WTC11 (cell line): Measurements from ENCODE around the gene TMEM59L. TPM values are rescaled to one million over a fixed set of nuclear protein-coding genes. Genes with fewer than 3 reads are reported as not detected.
A peak's percentile ranks its signal among the peaks of the same experiment; 100 is the strongest.

Experiments
- ATAC-seq: fragments of 200-7000 bp; cut with Tn5 transposase; 2 replicates; pipeline ENCODE4 v1.10.0; 2021; ENCODE audit warnings: mild to moderate bottlenecking, moderate library complexity
- CTCF ChIA-PET: fragments of 300-600 bp; sonication (Branson Sonifier 250); formaldehyde crosslinking; loops from one replicate; lab custom pipeline; 2021; ENCODE audit warnings: antibody characterized with exemption; lab: Charles Lee
- POLR2A ChIA-PET: fragments of 350-600 bp; sonication (Branson Sonifier 250); formaldehyde crosslinking; loops from one replicate; lab custom pipeline; 2021; ENCODE audit warnings: antibody characterized with exemption; lab: Charles Lee
- DNase-seq: peaks from one replicate; pipeline ENCODE4 v3.0.0; 2021; ENCODE audit warnings: low spot score
- H3K27ac Mint-ChIP-seq: 2 replicates; pipeline ENCODE4 v1.8.0; 2021; ENCODE audit warnings: mixed read lengths
- H3K27me3 Mint-ChIP-seq: 2 replicates; pipeline ENCODE4 v1.8.0; 2021; ENCODE audit warnings: low read depth, mild to moderate bottlenecking, moderate library complexity, mixed read lengths
- H3K36me3 Mint-ChIP-seq: 2 replicates; pipeline ENCODE4 v1.8.0; 2021; ENCODE audit warnings: mixed read lengths
- H3K4me1 Mint-ChIP-seq: 2 replicates; pipeline ENCODE4 v1.8.0; 2022; ENCODE audit warnings: mixed read lengths
- H3K4me3 Mint-ChIP-seq: 2 replicates; pipeline ENCODE4 v1.8.0; 2021; ENCODE audit warnings: mild to moderate bottlenecking, moderate library complexity, mixed read lengths
- H3K9me3 Mint-ChIP-seq: 2 replicates; pipeline ENCODE4 v1.8.0; 2021; ENCODE audit warnings: mixed read lengths
- ARID4B ChIP-seq: sonication (generic); formaldehyde crosslinking; IDR thresholded peaks from 2 replicates; pipeline ENCODE4 v1.8.0; 2023; ENCODE audit warnings: missing genetic modification reagents, mild to moderate bottlenecking, borderline replicate concordance
- CREB1 ChIP-seq: sonication (generic); formaldehyde crosslinking; IDR thresholded peaks from 2 replicates; pipeline ENCODE4 v1.8.0; 2023; ENCODE audit warnings: mild to moderate bottlenecking, missing genetic modification reagents
- CREM ChIP-seq: sonication (generic); formaldehyde crosslinking; IDR thresholded peaks from 2 replicates; pipeline ENCODE4 v1.8.1; 2022; ENCODE audit warnings: mild to moderate bottlenecking, missing genetic modification reagents, moderate library complexity
- E2F5 ChIP-seq: sonication (generic); formaldehyde crosslinking; IDR thresholded peaks from 2 replicates; pipeline ENCODE4 v1.8.1; 2022; ENCODE audit warnings: mild to moderate bottlenecking, moderate library complexity, missing genetic modification reagents
- GRHL2 ChIP-seq: fragments of 250-450 bp; sonication (Bioruptor Pico); IDR thresholded peaks from 2 replicates; pipeline ENCODE4 v1.8.0; 2022; ENCODE audit warnings: mild to moderate bottlenecking, moderate library complexity; ENCODE audit not compliant: insufficient replicate concordance, severe bottlenecking
- IRF2 ChIP-seq: sonication (generic); formaldehyde crosslinking; IDR thresholded peaks from 2 replicates; pipeline ENCODE4 v1.8.0; 2022; ENCODE audit warnings: low read depth, missing genetic modification reagents, borderline replicate concordance
- MXD4 ChIP-seq: fragments of 250-450 bp; sonication (Bioruptor Pico); IDR thresholded peaks from 2 replicates; pipeline ENCODE4 v1.8.0; 2021; ENCODE audit warnings: mild to moderate bottlenecking, moderate library complexity, borderline replicate concordance
- NR1H2 ChIP-seq: sonication (generic); formaldehyde crosslinking; IDR thresholded peaks from 2 replicates; pipeline ENCODE4 v1.9.0; 2021; ENCODE audit warnings: mild to moderate bottlenecking, moderate library complexity, missing genetic modification reagents
- NR2C2 ChIP-seq: sonication (generic); formaldehyde crosslinking; IDR thresholded peaks from 2 replicates; pipeline ENCODE4 v1.8.0; 2022; ENCODE audit warnings: mild to moderate bottlenecking, missing genetic modification reagents
- SMAD3 ChIP-seq: sonication (generic); formaldehyde crosslinking; IDR thresholded peaks from 2 replicates; pipeline ENCODE4 v1.8.0; 2022; ENCODE audit warnings: missing genetic modification reagents, mild to moderate bottlenecking, borderline replicate concordance
- SP1 ChIP-seq: sonication (generic); formaldehyde crosslinking; conservative IDR thresholded peaks from 2 replicates; pipeline ENCODE4 v1.8.1; 2022; ENCODE audit warnings: missing genetic modification reagents
- ZMAT4 ChIP-seq: fragments of 250-450 bp; sonication (Bioruptor Pico); IDR thresholded peaks from 2 replicates; pipeline ENCODE4 v1.9.0; 2021; ENCODE audit warnings: mild to moderate bottlenecking
- ZNF138 ChIP-seq: sonication (generic); formaldehyde crosslinking; conservative IDR thresholded peaks from 2 replicates; pipeline ENCODE4 v1.8.1; 2022; ENCODE audit warnings: mild to moderate bottlenecking, moderate library complexity, missing genetic modification reagents
- ZNF423 ChIP-seq: fragments of 250-450 bp; sonication (Bioruptor Pico); IDR thresholded peaks from 2 replicates; pipeline ENCODE4 v2.1.2; 2022; ENCODE audit warnings: mild to moderate bottlenecking, moderate library complexity
- total RNA-seq: library from RNA; stranded (reverse); gene quantifications from 3 replicates; pipeline ENCODE4 v1.2.3, GENCODE V29; 2021
- TF ChIP-seq, protein P1 (sequence below): sonication (generic); formaldehyde crosslinking; IDR thresholded peaks from 2 replicates; pipeline ENCODE4 v1.8.0; 2023; ENCODE audit warnings: missing genetic modification reagents
- TF ChIP-seq, protein P2 (sequence below): fragments of 200-600 bp; IDR thresholded peaks from 2 replicates; pipeline ENCODE4 v1.8.0; 2022; ENCODE audit warnings: antibody characterized with exemption
- TF ChIP-seq, protein P3 (sequence below): sonication (generic); formaldehyde crosslinking; IDR thresholded peaks from 2 replicates; pipeline ENCODE4 v1.8.1; 2023; ENCODE audit warnings: mild to moderate bottlenecking, missing genetic modification reagents, moderate library complexity
- TF ChIP-seq, protein P4 (sequence below): fragments of 250-450 bp; sonication (Bioruptor Pico); conservative IDR thresholded peaks from 2 replicates; pipeline ENCODE4 v1.9.0; 2021; ENCODE audit warnings: mild to moderate bottlenecking

Gene TMEM59L
- total RNA-seq, 1 experiment from 2014 or later, result 14.8 TPM

DNA sequence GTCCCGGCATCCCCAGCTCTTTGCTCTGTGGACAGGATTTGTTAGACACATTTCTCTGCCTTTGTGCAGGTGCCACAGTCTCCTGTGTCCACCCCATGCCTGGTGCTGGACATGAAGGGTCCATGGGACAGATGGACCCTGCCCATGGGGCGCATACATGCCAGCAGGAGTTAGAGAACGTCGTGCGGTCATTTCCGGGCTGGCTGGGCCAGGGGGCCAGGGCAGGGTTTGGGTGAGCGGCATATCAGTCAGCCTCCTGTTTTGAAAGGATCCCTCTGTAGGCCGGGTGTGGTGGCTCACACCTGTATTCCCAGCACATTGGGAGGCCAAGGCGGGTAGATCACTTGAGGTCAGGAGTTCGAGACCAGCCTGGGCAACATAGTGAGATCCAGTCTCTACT, 35.1 kb downstream of the TMEM59L start (continued):
- TF ChIP-seq, protein P1, sequence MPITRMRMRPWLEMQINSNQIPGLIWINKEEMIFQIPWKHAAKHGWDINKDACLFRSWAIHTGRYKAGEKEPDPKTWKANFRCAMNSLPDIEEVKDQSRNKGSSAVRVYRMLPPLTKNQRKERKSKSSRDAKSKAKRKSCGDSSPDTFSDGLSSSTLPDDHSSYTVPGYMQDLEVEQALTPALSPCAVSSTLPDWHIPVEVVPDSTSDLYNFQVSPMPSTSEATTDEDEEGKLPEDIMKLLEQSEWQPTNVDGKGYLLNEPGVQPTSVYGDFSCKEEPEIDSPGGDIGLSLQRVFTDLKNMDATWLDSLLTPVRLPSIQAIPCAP (CRISPR knock-in tag), result no peak

DNA sequence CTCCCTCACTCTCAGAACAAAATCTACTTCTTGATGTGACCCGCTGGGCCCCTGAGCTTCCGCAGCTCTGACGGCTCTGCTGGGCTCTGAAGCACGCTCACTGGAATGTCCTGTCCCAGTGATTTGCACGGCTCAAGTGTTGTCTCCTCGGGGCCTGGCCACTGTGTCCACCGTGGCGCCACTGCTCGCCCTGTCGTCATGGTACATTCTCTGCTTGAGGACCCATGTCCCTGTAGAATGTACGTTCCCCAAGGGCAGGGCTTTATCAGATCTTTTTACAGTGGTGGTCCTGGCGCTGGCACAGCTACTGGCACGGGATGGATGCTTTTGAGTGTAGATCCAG, 36.3 kb downstream of the TMEM59L start:
- Mint-ChIP-seq H3K9me3 (peaks cover 2% of the 10 kb centered on the region), H3K4me3 (no peak overlapping the region), H3K27ac (peak overlapping the region; percentile 81), H3K4me1 (peaks cover 47% of the 10 kb centered on the region), H3K36me3 (no peaks in the 10 kb centered on the region), H3K27me3 (peaks cover 3% of the 10 kb centered on the region; the same call in 1 of the 2 replicates)
- ChIA-PET CTCF (interaction anchor here (0.7 to 2.0 kb wide), 6 partner anchors 24 to 187 kb away, joined by 3 to 8 read pairs (median 4); partner anchors contain the start of gene TMEM59L), POLR2A (no interaction called here)
- TF ChIP-seq E2F5 (CRISPR knock-in tag), result no peak
- TF ChIP-seq IRF2 (CRISPR knock-in tag), result no peak
- no peak for TF ChIP-seq CREB1 (CRISPR knock-in tag)
- TF ChIP-seq, protein P2, sequence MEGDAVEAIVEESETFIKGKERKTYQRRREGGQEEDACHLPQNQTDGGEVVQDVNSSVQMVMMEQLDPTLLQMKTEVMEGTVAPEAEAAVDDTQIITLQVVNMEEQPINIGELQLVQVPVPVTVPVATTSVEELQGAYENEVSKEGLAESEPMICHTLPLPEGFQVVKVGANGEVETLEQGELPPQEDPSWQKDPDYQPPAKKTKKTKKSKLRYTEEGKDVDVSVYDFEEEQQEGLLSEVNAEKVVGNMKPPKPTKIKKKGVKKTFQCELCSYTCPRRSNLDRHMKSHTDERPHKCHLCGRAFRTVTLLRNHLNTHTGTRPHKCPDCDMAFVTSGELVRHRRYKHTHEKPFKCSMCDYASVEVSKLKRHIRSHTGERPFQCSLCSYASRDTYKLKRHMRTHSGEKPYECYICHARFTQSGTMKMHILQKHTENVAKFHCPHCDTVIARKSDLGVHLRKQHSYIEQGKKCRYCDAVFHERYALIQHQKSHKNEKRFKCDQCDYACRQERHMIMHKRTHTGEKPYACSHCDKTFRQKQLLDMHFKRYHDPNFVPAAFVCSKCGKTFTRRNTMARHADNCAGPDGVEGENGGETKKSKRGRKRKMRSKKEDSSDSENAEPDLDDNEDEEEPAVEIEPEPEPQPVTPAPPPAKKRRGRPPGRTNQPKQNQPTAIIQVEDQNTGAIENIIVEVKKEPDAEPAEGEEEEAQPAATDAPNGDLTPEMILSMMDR, result no peak
- no peak for ATAC-seq
- no peak for DNase-seq

DNA sequence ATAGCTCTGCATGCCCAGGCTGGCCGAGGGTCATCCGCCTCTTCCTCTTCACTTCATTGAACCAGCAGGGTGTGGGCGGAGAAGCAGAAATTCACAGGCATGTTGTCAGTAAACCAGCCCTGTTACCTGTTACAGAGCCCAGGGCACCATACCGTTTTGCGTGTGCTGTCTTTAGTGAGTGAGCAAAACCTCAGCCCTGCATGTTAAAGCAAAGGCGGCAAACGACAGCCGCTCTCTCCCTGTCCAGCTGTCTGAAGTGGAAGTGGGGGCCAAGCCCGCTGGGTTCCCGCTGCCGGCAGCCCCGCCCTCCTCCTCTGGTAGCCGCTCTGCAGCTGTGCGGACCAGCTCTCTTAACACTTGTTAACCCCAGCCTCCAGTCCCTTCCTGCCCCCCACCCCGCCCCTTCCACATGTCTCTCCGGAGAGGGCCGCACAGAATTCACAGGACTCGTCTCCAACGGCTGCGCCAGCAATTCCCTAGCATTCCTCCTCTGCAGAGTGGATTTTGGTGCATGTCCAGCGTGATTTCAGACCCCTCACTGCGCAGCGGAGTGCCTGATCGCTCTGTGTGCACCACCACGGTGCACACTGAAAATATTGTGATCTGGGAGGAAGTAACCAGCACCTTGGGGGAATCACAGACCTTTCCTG, 36.8 kb downstream of the TMEM59L start:
- H3K4me3 Mint-ChIP-seq, result no peak overlapping the region
- DNase-seq (no peak), ATAC-seq (peak; percentile 23; the same call in 1 of the 2 replicates)
- CTCF ChIA-PET, result interaction anchor here (0.7 to 2.0 kb wide), 5 partner anchors 37 to 187 kb away, joined by 3 to 8 read pairs (median 4); partner anchors contain the start of gene TMEM59L
- no peak for TF ChIP-seq ARID4B (CRISPR knock-in tag)
- no peak for TF ChIP-seq ZNF423 (CRISPR knock-in tag)
- TF ChIP-seq, protein P3, sequence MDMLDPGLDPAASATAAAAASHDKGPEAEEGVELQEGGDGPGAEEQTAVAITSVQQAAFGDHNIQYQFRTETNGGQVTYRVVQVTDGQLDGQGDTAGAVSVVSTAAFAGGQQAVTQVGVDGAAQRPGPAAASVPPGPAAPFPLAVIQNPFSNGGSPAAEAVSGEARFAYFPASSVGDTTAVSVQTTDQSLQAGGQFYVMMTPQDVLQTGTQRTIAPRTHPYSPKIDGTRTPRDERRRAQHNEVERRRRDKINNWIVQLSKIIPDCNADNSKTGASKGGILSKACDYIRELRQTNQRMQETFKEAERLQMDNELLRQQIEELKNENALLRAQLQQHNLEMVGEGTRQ, result no peak
- TF ChIP-seq, protein P4, sequence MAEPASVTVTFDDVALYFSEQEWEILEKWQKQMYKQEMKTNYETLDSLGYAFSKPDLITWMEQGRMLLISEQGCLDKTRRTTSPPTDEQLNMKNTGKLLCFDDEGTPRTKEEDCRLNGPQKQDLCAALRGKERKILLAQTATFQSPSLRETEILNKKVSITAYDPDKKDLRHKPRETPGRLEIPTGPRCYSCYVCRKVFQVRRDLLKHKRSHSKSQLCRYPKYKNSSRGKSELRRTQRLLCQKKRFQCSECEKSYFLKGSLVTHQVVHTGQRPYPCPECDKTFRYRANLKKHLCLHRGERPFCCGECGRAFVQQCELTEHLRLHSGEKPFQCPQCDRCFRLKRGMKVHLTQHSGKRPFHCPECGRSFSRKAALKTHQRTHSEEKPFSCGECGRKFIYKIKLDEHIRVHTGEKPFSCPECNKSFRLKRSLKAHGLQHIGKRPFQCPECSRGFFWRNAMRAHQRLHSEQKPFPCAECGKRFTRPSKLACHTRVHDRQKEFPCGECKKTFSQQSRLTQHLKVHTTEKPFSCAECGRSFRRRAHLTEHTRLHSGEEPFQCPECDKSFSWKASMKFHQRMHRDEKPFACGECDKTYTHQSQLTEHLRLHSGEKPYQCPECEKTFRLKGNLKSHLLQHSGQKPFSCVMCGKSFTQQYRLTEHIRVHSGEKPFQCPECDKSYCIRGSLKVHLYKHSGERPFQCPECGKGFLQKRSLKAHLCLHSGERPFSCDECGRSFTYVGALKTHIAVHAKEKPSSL (CRISPR knock-in tag), result no peak
- no peak for TF ChIP-seq ZMAT4 (CRISPR knock-in tag)
- TF ChIP-seq SMAD3 (CRISPR knock-in tag), result no peak
- TF ChIP-seq GRHL2 (CRISPR knock-in tag), result no peak
- no peak for TF ChIP-seq SP1 (CRISPR knock-in tag)
- no peak for TF ChIP-seq NR1H2 (CRISPR knock-in tag)
- no peak for TF ChIP-seq CREM
- no peak for TF ChIP-seq MXD4
- TF ChIP-seq ZNF138 (CRISPR knock-in tag), result no peak
- TF ChIP-seq NR2C2 (CRISPR knock-in tag), result no peak
- TF ChIP-seq, all 79 proteins: peak for 0
- H3K4me1 Mint-ChIP-seq, result peaks cover 43% of the 10 kb centered on the region
- H3K36me3 Mint-ChIP-seq, result no peaks in the 10 kb centered on the region
- POLR2A ChIA-PET, result no interaction called here
- peak overlapping the region; percentile 81 for H3K27ac Mint-ChIP-seq
- no peaks in the 10 kb centered on the region for H3K9me3 Mint-ChIP-seq
- peaks cover 3% of the 10 kb centered on the region; the same call in 1 of the 2 replicates for H3K27me3 Mint-ChIP-seq
